Activated T-helper 1 cell treated with anti-CD3 and anti-CD28 coated beads, Interleukin-2, amount 50 U/mL, for 16 hours (primary cell): ENCODE measurements around the gene ACOX3.
"Not testable (repeated sequence)": the region's sequence is repeated elsewhere in the genome, so short reads cannot be mapped to it uniquely, and the experiment has no call there.

ENCODE experiments used
- DNase-seq, 2 donors: peaks; one replicate each; pipeline ENCODE4 v3.0.0-alpha.2; 2020; ENCODE audit warnings: low read depth in 1 of 2, low spot score in 1 of 2

Gene ACOX3

DNA sequence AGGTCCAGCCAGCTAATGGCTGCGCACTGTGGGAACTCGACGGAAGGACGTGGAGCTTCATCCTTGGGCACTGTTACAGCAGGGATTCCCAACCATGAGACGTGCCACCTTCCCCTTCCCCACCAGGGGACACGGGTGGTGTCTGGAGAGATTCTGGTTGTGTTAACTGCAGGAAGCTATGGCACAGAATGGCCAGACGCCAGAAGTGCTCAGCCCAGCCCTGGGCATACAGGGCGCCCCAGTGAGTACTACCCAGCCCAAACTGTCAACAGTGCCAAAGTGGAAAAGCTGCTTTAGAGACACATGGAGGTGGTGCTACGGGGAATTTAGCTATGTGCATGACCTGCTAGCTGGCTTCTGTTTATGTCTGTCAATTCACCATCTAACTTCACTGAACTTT, 32.8 kb downstream of the ACOX3 start:
- DNase-seq: no peak

DNA sequence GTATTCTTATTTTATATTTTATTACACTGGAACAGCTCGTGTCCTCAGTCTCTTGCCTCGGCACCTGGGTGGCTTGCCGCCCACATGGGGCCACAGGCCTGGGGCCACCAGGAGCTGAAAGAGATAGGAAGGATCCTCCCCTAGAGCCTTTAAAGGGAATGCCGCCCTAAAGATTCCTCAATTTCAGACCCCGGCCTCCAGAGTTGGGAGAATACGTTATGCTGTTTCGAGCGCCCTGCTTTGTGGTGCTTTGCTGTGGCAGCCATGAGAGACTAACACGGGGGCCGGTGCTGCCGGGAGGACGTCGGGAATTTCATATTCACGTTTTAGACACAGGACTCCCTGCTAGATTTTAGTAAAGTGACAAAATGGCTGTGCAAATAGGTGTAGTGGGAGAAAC, 33.2 kb downstream of the ACOX3 start:
- DNase-seq: no peak

DNA sequence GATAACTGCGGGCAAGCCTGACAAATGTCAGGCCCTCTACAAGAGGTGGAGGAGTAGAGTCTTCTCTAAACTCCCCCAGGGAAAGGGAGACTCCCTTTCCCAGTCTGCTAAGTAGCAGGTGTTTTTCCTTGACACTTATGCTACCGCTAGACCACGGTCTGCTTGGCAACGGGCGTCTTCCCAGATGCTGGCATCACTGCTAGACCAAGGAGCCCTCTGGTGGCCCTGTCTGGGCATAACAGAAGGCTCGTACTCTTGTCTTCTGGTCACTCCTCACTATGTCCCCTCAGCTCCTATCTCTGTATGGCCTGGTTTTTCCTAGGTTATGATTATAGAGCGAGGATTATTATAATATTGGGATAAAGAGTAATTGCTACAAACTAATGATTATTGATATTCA, 33.6 kb downstream of the ACOX3 start:
- DNase-seq: not testable (repeated sequence)

DNA sequence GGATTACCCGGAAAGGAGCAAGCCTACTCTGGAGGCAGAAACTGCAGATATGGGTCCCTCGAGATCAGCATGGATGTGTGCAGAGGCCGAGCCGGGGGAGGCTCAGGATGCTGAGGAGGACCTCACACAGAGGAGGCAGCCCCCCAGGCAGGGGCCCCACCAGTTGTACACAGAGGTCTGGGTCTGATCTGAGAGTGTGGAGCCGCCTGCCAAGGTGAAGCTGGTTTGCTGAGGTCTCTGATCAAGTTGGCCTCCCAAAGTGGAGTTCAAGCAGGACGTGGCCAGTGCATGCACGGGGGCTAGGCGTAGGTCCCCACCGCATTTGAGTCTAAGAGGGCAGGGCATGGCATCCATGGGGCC, 35.0 kb downstream of the ACOX3 start:
- no peak for DNase-seq

DNA sequence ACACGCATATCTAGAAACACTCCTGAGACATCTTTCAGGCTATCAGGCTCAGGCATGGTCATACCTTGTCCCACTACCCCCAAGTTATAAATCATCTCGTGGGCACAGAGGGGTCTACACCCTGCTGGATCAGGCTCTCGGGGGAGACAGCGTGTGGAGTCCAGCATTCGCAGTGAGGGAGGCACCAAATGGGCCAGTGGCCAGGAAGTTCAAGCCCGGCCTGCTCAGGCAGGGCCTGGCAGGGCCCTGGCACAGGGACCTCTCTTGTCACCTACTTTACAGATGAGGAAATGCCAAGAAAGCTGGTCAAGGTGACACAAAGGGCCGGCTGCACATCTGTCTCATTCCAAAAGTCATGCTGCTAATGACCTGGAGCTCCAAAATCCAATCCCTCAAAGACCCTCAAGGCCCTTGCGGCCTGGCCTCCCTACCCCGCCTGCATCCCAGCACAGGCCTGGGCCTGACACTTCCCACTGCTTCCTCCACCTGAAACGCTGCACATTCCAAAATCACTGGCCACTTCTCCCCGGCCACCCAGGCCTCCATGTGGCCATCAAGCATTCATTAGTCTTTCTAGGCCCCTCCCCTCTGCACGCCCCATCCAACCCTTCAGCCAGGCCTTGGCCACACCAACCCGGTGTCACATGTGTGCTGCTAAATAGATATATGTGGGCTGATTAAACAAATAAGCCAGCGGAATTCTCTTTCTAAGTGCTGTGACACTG, 35.6 kb downstream of the ACOX3 start:
- DNase-seq: no peak

DNA sequence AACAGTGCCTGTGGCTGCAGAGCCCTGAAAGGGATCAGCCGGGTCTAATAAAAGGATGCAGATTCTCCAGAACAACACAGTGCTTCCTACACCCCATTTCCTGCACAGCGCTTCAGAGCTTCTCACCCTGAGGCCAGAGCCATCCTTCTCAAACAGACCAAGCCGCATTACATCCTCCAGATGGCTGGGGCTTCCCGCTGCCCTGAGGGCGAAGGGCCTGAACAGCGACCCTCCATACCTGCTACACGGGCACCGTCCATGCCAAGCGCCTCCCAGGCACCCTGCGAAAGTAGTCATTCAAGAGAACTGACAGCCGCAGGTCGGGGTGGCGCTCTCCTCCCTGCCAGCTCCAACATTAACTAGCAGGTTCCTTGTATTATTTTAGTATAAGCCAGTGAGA, 36.5 kb downstream of the ACOX3 start:
- DNase-seq: no peak

DNA sequence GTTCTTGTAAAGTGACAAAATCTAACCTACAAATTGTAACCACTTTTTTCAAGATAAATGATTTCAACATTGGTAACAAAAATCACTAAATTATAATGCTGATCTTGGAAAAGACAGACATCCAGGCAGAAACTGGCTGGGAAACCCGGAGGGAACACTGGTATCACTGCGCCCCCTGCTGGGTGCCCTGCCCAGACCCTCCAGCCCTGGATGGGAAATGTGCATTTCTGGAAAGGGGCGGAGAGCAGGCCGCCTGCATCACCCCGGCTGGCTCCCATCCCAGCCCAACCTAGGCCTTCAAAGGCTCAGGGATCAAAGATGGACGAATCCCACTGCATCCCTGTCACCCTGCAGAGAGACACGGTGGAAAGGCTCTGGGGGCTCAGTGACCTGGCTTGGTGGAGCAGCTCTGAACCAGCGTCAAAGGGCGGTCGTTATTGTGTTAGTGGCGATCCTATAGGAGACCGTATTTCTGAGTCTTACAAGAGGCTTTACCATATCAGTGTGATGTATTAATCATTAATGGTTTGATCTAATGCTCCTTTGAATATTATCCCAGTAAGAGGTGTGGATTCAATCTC, 37.3 kb downstream of the ACOX3 start:
- peak; percentile 24 to 28 for DNase-seq

DNA sequence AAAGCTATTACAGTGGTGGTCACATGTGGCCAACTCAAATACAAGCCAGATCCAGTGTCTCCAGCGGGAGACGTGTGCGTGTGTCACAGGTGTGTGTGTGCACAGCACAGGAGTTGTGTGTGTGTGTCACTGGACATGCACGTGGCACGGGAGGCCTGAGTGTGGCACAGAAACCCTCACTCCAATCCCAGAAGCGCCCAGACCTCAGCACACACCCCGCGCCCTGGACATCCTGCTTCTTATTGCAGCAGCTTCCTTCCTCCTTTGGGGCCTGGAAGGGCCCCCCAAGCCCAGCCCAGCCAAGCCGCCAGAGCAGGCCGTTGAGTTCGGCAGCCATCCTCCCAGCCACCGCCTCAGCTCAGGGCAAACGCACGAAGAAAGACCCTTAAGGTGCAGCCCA, 37.9 kb downstream of the ACOX3 start:
- DNase-seq: no peak

DNA sequence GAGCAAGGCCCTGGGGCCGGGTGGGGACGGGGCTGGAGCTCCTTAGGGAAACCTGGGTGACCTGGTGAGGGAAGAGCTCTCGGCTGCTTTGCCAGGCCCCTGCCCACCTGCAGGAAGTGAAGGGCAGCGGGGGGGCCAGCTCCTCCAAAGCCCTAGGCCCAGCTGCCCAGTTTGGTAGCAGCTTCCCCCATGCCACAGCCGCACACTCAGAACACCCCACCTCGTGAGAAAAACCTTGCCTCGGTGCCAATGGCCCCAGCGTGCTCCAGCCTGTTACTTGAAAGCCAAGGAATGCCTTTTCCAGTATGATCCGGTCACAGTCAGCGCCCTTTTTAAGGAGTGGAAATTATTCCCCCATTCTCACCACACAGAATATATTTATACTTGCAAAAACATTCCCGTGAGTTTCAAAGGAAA, 38.3 kb downstream of the ACOX3 start:
- DNase-seq: no peak

DNA sequence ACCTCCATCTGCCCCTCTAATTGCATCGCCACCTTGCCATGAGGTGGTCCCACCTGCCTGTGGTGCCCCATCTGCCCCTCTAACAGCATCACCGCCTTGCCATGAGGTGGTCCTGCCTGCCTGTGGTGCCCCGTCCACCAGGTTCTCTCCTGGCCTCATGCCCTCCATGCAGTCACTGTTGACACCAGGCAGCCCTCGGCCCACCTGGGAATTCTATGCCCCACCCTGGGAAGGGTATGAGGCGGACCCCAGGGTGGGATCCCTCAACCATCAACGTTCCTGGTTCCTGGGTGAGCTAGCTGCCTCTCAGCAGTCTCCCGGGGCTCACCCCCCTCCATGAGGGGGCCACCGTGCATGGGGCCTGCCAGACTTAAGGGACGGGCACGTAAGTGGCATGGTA, 38.9 kb downstream of the ACOX3 start:
- no peak for DNase-seq

DNA sequence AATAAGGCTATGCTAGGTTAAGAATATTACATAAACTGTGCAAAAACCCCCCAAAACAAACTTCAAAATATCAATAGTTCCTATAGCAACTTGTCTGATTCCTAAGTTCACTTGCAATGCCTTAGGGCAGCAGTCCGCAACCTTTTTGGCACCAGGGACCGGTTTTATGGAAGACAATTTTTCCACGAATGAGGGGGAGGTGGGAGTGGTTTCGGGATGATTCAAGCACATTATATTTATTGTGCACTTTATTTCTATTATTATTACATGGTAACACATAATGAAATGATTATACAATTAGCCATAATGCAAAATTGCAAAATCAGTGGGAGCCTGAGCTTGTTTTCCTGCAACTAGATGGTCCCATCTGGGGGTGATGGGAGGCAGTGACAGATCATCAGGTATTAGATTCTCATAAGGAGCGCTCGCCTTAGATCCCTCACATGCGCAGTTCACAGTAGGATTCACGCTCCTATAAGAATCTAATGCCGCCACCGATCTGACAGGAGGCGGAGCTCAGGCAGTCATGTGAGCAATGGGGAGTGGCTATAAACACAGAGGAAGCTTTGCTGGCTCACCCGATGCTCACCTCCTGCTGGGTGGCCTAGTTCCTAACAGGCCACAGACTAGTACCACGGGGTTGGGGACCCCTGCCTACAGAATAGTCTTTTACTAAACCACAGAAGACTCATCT, 39.7 kb downstream of the ACOX3 start:
- DNase-seq: no peak

DNA sequence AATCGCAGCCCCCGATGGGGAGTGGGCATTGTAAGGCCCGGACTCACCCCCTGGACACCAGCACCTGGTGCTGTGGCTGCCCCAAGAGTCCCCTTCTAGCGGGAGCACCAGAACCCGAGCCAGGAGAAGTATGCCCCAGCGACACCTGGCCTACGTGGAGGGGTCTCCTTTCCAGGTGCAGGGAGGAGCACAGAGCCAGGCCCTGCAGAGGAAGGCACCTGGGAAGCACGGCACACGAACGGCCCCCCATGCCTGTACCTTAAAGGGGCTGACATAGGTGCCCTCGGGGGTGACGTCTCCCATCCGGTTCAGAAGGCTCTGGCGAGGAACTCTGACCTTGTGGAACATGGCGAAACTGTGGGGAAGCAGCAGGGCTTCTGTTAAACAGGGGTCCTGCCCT, 41.2 kb downstream of the ACOX3 start:
- DNase-seq: no peak

DNA sequence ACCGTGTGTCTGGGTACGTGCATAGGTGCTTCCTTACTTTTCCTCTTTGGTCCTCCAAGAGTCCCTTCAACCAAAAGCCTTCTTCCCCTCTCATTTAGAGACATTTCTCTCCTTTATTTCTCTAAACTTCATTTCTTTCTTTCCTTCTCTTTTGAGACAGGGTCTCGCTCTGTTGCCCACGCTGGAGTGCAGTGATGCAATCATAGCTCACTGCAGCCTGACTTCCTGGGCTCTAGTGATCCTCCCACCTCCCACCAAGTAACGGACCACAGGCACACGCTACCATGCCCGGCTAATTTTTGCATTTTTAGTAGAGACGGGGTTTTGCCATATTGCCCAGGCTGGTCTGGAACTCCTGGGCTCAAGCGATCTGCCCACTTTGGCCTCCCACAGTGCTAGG, 42.2 kb downstream of the ACOX3 start:
- no peak for DNase-seq

DNA sequence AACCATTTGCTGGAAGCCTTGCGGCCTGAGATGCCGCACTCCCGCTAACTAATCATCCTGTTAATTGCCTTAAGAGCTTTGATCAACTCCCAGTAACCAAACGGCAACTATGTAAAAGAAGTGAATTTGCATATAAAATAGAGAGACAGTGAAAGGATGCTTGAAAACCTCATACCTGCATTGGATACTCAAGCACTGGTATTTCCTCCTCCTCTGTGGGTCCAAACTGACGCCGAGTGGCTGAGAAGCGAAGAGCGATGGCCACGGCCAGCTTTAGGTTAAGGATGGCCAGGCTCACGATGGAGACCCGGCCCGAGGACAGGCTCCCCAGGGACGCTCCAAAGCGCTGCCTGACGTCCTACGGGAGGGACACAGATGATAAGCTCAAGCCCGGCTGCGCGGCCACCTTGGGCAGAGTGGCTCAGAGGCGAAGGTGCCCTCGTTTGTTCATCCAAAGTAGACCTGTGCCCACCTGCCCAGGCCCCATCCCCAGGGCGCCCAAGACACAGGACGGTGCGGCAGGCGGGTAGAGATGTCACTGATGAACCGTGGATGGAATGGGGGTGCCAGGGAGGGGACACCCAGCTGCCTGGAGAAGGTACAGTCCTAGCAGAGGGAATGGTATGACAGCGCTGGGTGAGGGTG, 43.6 kb downstream of the ACOX3 start:
- no peak for DNase-seq

DNA sequence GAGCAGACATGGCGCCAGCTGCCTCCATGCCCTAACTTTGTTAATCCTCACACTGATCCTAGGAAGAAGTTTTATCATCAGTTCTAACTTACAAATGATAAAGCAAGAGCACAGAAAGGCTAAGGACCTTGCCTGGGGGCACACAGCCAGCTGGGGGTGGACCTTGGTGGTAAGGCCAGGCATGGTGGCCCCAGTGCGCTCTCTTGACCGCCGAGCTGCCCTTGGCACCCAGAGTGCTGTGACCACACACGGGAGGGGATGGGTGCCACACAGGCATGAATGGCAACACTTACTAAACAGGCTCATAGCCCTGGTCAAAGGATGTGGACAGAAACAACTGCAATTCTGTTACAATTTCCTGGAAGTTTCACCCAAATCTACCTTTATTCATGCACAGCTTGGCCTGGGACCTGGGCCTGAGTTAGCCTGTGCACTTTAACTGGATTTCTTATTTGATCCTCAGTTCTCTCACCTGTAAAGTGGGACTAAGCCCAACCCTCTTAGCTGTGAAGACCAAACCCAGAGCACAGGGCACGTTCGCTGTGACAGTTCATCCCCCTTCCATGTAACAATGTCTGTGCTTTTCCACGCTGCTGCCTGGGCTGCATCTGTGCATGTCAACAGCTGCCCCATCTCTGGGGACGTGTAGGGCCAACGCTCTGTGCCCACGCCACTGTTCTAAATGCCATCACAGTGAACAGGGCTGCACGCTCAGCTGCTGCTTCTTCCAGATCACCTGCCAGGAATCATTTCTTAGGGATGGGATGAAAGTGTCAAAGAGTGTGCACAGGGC, 44.8 kb downstream of the ACOX3 start:
- DNase-seq: no peak

DNA sequence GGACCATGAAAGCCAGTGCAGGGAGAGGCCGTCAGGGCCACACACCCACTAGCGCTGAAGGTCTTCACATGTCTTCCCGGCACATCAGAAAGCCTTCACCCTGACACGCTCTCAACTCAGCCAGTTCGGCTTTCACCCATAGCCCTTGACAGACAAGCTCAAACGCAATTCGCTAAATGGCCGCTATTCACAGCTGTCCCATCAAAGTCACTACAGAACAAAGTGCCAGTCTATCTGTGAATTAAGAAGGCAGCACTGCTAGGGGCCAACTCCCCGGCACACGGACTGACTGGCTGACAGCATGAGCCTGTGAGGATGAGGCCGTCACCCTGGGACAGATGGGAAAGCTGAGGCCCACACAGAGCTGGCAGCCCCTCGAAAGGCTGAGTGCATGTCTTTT, 45.7 kb downstream of the ACOX3 start:
- no peak for DNase-seq

DNA sequence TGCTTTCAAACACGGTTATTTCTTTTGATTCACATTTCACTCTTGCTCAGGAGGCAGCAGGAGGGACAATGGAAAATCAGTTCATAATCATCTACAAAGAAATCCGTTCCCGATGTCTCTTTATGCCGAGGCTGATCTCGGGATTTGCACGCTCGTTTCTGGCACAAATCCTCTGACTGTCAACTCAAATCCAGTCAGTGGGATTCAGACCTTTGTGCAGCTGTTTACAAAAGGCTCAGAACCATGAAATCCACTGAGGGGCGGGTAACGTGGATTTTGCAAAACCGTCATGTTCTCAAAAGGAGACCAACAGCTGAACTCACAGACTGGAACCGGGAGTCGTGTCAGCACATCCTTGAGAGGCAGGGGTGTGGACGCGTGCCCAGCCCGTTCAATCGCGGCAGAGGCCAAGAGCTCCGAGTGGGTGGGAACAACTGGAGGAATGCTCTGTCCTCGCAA, 46.4 kb downstream of the ACOX3 start:
- no peak for DNase-seq

DNA sequence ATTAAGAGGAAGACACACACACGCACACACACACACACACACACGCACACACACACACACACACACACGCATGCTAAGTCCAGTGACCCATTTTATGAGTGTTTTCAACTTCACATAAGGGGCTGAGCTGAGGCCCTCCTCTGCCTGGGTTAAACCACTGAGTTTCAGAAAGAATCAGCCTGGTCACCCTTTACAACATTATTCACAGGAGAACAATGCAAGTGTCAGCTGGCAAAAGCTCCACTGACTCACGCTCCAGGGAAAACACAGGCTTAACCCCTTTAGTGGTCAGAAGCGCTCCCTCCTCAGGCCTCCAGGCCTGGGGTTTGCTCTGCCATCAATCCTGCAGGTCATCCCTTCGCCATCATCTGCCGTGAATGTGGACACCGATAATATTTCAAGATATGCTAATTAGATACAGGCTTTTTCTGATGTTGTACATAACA, 46.9 kb downstream of the ACOX3 start:
- DNase-seq: no peak

DNA sequence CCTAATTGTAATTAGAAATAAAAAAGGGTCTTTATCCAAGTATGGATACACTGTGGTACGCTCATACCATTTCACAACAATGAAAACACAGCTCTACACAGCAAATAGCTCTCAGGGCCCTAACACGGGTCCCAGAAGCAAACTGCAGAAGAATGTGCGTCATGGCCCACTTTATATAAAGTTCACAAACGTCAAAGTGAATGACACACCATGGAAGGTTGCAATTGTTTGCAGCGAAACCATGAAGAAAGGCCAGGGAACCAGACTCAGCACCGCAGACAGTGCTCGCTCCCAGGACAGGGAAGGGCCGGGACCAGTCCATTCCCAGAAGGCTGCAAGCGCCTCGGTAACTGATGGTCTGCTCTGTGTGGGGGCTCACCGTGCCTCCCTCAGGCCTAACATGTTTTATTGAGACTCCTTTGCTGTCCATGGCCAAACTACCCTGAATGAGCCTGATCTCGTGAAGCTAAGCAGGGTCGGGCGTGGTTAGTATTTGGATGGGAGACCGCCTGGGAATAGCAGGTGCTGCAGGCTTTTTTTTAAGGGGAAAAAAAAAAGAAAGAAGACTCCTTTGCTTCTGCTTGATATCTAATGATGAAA, 47.8 kb downstream of the ACOX3 start:
- DNase-seq: no peak

DNA sequence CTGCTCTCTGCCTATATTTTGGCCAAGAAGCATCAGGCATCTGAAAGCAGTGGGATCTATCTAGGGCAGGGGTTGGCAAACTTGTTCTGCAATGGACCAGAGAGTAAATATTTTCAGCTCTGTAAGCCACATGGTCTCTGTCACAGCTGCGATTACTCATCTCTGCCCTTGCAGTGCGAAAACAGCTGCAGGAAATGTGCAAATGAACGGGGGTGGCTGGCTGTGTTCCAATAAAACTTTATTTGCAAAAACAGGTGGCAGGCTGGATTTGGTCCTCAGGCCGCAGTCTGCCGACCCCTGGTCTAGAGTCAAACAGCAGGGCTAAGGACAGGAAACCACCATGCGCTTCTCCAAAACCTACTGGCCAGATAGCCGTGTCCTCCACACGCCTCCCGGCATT, 48.6 kb downstream of the ACOX3 start:
- DNase-seq: no peak

DNA sequence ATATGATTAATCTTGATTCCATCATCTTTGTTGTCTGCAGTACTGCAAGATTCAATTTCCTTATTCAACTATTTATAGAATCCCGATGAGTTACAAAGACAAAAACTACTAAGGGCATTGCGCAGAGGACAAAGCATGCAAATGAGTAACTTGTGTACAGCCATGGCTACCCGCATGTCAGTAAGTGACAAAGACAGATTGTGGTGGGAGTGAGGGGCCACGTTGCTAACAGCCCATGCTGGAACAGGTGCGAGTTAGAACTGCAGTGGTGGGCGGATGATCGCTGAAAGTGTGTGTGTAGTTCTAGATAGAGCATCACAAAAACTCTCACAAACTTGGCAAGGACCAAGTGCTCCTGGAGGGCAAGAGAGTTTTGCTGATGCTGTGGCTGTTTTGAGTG, 49.5 kb downstream of the ACOX3 start:
- no peak for DNase-seq
